Activated naive CD8-positive, alpha-beta T cell treated with anti-CD3 and anti-CD28 coated beads, Interleukin-2, amount 50 U/mL, for 24 hours (primary cell): ENCODE results near the gene PPARA.

Source experiments
- ATAC-seq: fragments of 150-1000 bp; cut with Tn5 transposase; one replicate; pipeline ENCODE4 v1.10.0; 2021
- DNase-seq: peaks from one replicate; pipeline ENCODE4 v3.0.0; 2021
- H3K27ac Mint-ChIP-seq: one replicate; pipeline ENCODE4 v1.8.0; 2021; ENCODE audit warnings: mild to moderate bottlenecking, mixed read lengths
- H3K27me3 Mint-ChIP-seq: one replicate; pipeline ENCODE4 v1.8.0; 2021; ENCODE audit warnings: mixed read lengths
- H3K36me3 Mint-ChIP-seq: one replicate; pipeline ENCODE4 v1.8.0; 2021; ENCODE audit warnings: low read depth, mixed read lengths
- H3K4me1 Mint-ChIP-seq: one replicate; pipeline ENCODE4 v1.8.0; 2021; ENCODE audit warnings: mixed read lengths
- H3K4me3 Mint-ChIP-seq: one replicate; pipeline ENCODE4 v1.8.0; 2021; ENCODE audit warnings: mild to moderate bottlenecking, moderate library complexity, mixed read lengths
- H3K9me3 Mint-ChIP-seq: one replicate; pipeline ENCODE4 v1.8.0; 2021; ENCODE audit warnings: mixed read lengths

PPARA gene

GRCh38 chr22:46150034-46150654, at the start of gene PPARA:
Gene PPARA (plus strand): TSS chr22:46150526. CDS start chr22:46198384, 47,858 bp downstream.
- ATAC-seq, result peak; percentile 83
- H3K4me3 Mint-ChIP-seq, result peak within 1 kb of the TSS; percentile 75
- H3K9me3 Mint-ChIP-seq, result no peaks in the 10 kb centered on the region

GRCh38 chr22:46102159-46102558, 48.2 kb upstream of the PPARA start:
- no peaks in the 10 kb centered on the region for H3K9me3 Mint-ChIP-seq
- H3K27me3 Mint-ChIP-seq, result no peaks in the 10 kb centered on the region
- no peak overlapping the region for H3K27ac Mint-ChIP-seq

More at GRCh38 chr22:46150034-46150654, at the start of gene PPARA:
- Mint-ChIP-seq H3K36me3 (peaks cover 6% of the 10 kb centered on the region), H3K27me3 (peaks cover 12% of the 10 kb centered on the region), H3K27ac (peak within 1 kb of the TSS; percentile 42), H3K4me1 (peaks cover 15% of the 10 kb centered on the region)
- DNase-seq, result peak; percentile 90

GRCh38 chr22:46102752-46103151, 47.6 kb upstream of the PPARA start:
- DNase-seq (no peak), ATAC-seq (no peak)
- Mint-ChIP-seq H3K27me3 (no peaks in the 10 kb centered on the region), H3K27ac (no peak overlapping the region), H3K4me3 (no peak overlapping the region), H3K4me1 (no peaks in the 10 kb centered on the region), H3K9me3 (no peaks in the 10 kb centered on the region), H3K36me3 (no peaks in the 10 kb centered on the region)

More at GRCh38 chr22:46102159-46102558, 48.2 kb upstream of the PPARA start:
- H3K36me3 Mint-ChIP-seq, result no peaks in the 10 kb centered on the region
- no peak for DNase-seq
- no peaks in the 10 kb centered on the region for H3K4me1 Mint-ChIP-seq
- H3K4me3 Mint-ChIP-seq, result no peak overlapping the region
- no peak for ATAC-seq

GRCh38 chr22:46103181-46103580, 47.1 kb upstream of the PPARA start:
- DNase-seq, result no peak
- Mint-ChIP-seq H3K4me1 (no peaks in the 10 kb centered on the region), H3K27ac (no peak overlapping the region), H3K4me3 (no peak overlapping the region), H3K36me3 (no peaks in the 10 kb centered on the region), H3K9me3 (no peaks in the 10 kb centered on the region), H3K27me3 (no peaks in the 10 kb centered on the region)
- no peak for ATAC-seq

GRCh38 chr22:46103664-46104063, 46.7 kb upstream of the PPARA start:
- Mint-ChIP-seq H3K9me3 (no peaks in the 10 kb centered on the region), H3K27ac (no peak overlapping the region), H3K27me3 (no peaks in the 10 kb centered on the region), H3K4me3 (no peak overlapping the region), H3K4me1 (no peaks in the 10 kb centered on the region), H3K36me3 (no peaks in the 10 kb centered on the region)
- DNase-seq (no peak), ATAC-seq (no peak)

GRCh38 chr22:46104170-46104880, 46.0 kb upstream of the PPARA start:
- H3K4me3 Mint-ChIP-seq, result no peak overlapping the region
- H3K27me3 Mint-ChIP-seq, result no peaks in the 10 kb centered on the region
- H3K4me1 Mint-ChIP-seq, result no peaks in the 10 kb centered on the region
- H3K36me3 Mint-ChIP-seq, result no peaks in the 10 kb centered on the region
- H3K27ac Mint-ChIP-seq, result no peak overlapping the region
- DNase-seq, result no peak
- no peak for ATAC-seq
- H3K9me3 Mint-ChIP-seq, result no peaks in the 10 kb centered on the region

- no peak for ATAC-seq
- Mint-ChIP-seq H3K9me3 (no peaks in the 10 kb centered on the region), H3K27me3 (no peaks in the 10 kb centered on the region), H3K4me1 (no peaks in the 10 kb centered on the region), H3K4me3 (no peak overlapping the region), H3K36me3 (no peaks in the 10 kb centered on the region), H3K27ac (no peak overlapping the region)
- DNase-seq, result no peak
Observed at GRCh38 chr22:46104881-46105493, 45.3 kb upstream of the PPARA start.

GRCh38 chr22:46105494-46106278, 44.6 kb upstream of the PPARA start:
- no peaks in the 10 kb centered on the region for H3K9me3 Mint-ChIP-seq
- no peaks in the 10 kb centered on the region for H3K27me3 Mint-ChIP-seq
- no peak overlapping the region for H3K27ac Mint-ChIP-seq
- ATAC-seq (no peak), DNase-seq (no peak)
- no peak overlapping the region for H3K4me3 Mint-ChIP-seq
- H3K4me1 Mint-ChIP-seq, result no peaks in the 10 kb centered on the region
- no peaks in the 10 kb centered on the region for H3K36me3 Mint-ChIP-seq

GRCh38 chr22:46106279-46107022, 43.9 kb upstream of the PPARA start:
- Mint-ChIP-seq H3K9me3 (no peaks in the 10 kb centered on the region), H3K27ac (no peak overlapping the region)

GRCh38 chr22:46107089-46107664, 43.1 kb upstream of the PPARA start:
- H3K27ac Mint-ChIP-seq, result no peak overlapping the region

More at GRCh38 chr22:46106279-46107022, 43.9 kb upstream of the PPARA start:
- ATAC-seq (no peak), DNase-seq (no peak)
- no peaks in the 10 kb centered on the region for H3K36me3 Mint-ChIP-seq
- H3K4me3 Mint-ChIP-seq, result no peak overlapping the region
- H3K27me3 Mint-ChIP-seq, result no peaks in the 10 kb centered on the region
- H3K4me1 Mint-ChIP-seq, result no peaks in the 10 kb centered on the region

GRCh38 chr22:46107753-46108563, 42.4 kb upstream of the PPARA start:
- Mint-ChIP-seq H3K36me3 (no peaks in the 10 kb centered on the region), H3K9me3 (no peaks in the 10 kb centered on the region), H3K4me3 (no peak overlapping the region), H3K27me3 (no peaks in the 10 kb centered on the region), H3K27ac (no peak overlapping the region), H3K4me1 (no peaks in the 10 kb centered on the region)
- DNase-seq (no peak), ATAC-seq (no peak)

More at GRCh38 chr22:46107089-46107664, 43.1 kb upstream of the PPARA start:
- DNase-seq, result no peak
- Mint-ChIP-seq H3K4me1 (no peaks in the 10 kb centered on the region), H3K36me3 (no peaks in the 10 kb centered on the region), H3K9me3 (no peaks in the 10 kb centered on the region), H3K27me3 (no peaks in the 10 kb centered on the region), H3K4me3 (no peak overlapping the region)
- no peak for ATAC-seq

GRCh38 chr22:46108564-46109473, 41.5 kb upstream of the PPARA start:
- no peaks in the 10 kb centered on the region for H3K36me3 Mint-ChIP-seq
- H3K9me3 Mint-ChIP-seq, result no peaks in the 10 kb centered on the region
- no peak overlapping the region for H3K4me3 Mint-ChIP-seq
- ATAC-seq (no peak), DNase-seq (no peak)
- H3K27ac Mint-ChIP-seq, result no peak overlapping the region
- no peaks in the 10 kb centered on the region for H3K27me3 Mint-ChIP-seq
- H3K4me1 Mint-ChIP-seq, result no peaks in the 10 kb centered on the region
